HG02678 (cell line): ENCODE results near the gene PHOX2B.
"Not testable (repeated sequence)": the region's sequence is repeated elsewhere in the genome, so short reads cannot be mapped to it uniquely, and the experiment has no call there.

Experiments
- ATAC-seq: cut with Tn5 transposase; IDR thresholded peaks from one replicate; pipeline ENCODE4 v1.9.1; 2021; ENCODE audit warnings: mild to moderate bottlenecking, moderate library complexity; ENCODE audit not compliant: unreplicated experiment

The PHOX2B gene

GRCh38 chr4:41749631-41750039, 1.1 kb upstream of the PHOX2B start:
- no peak for ATAC-seq

- ATAC-seq, result no peak
Measured at GRCh38 chr4:41748074-41748570, 403 bp downstream of the PHOX2B start.

- ATAC-seq, result no peak
Measured at GRCh38 chr4:41747230-41748055, 1.1 kb downstream of the PHOX2B start.

GRCh38 chr4:41746440-41747229, 1.9 kb downstream of the PHOX2B start:
- no peak for ATAC-seq

GRCh38 chr4:41746025-41746439, 2.5 kb downstream of the PHOX2B start:
- ATAC-seq, result no peak

- no peak for ATAC-seq
Measured at GRCh38 chr4:41745292-41746024, 3.1 kb downstream of the PHOX2B start.

- no peak for ATAC-seq
Measured at GRCh38 chr4:41744572-41745291, 3.8 kb downstream of the PHOX2B start.

GRCh38 chr4:41741354-41741753, 7.2 kb downstream of the PHOX2B start:
- ATAC-seq, result no peak

- not testable (repeated sequence) for ATAC-seq
Measured at GRCh38 chr4:41737491-41737890, 11.0 kb downstream of the PHOX2B start.

- no peak for ATAC-seq
Measured at GRCh38 chr4:41734371-41734770, 14.2 kb downstream of the PHOX2B start.

GRCh38 chr4:41731569-41732126, 16.9 kb downstream of the PHOX2B start:
- ATAC-seq, result no peak

- no peak for ATAC-seq
Measured at GRCh38 chr4:41728573-41728913, 20.0 kb downstream of the PHOX2B start.

GRCh38 chr4:41727861-41728572, 20.5 kb downstream of the PHOX2B start:
- ATAC-seq, result no peak

- ATAC-seq, result no peak
Measured at GRCh38 chr4:41725254-41725653, 23.3 kb downstream of the PHOX2B start.

- ATAC-seq, result no peak
Measured at GRCh38 chr4:41723286-41723685, 25.2 kb downstream of the PHOX2B start.

GRCh38 chr4:41722181-41722580, 26.3 kb downstream of the PHOX2B start:
- ATAC-seq, result no peak

- no peak for ATAC-seq
Measured at GRCh38 chr4:41719417-41719816, 29.1 kb downstream of the PHOX2B start.

GRCh38 chr4:41718907-41719306, 29.6 kb downstream of the PHOX2B start:
- ATAC-seq, result no peak

- no peak for ATAC-seq
Measured at GRCh38 chr4:41715155-41715554, 33.4 kb downstream of the PHOX2B start.
